Stimulated activated CD8-positive, alpha-beta memory T cell treated with anti-CD3 and anti-CD28 coated beads, Interleukin-2, amount 100 ng/mL, for 48 hours (primary cell): Measurements from ENCODE around the gene FTCD.
"Not testable (repeated sequence)": the region's sequence is repeated elsewhere in the genome, so short reads cannot be mapped to it uniquely, and the experiment has no call there.

ENCODE experiments used
- DNase-seq, 2 donors: peaks; one replicate each; pipeline ENCODE4 v3.0.0-alpha.2; 2020; ENCODE audit warnings: low read depth in 2 of 2

FTCD gene

GRCh38 chr21:46171996-46172862 lies 16.9 kb upstream of the FTCD start:
- no peak for DNase-seq

- no peak for DNase-seq
Observed at GRCh38 chr21:46171585-46171984, 16.2 kb upstream of the FTCD start.

GRCh38 chr21:46170436-46171193 lies 15.2 kb upstream of the FTCD start:
- DNase-seq, result not testable (repeated sequence)

GRCh38 chr21:46168659-46169386 lies 13.4 kb upstream of the FTCD start:
- DNase-seq, result no peak

DNA sequence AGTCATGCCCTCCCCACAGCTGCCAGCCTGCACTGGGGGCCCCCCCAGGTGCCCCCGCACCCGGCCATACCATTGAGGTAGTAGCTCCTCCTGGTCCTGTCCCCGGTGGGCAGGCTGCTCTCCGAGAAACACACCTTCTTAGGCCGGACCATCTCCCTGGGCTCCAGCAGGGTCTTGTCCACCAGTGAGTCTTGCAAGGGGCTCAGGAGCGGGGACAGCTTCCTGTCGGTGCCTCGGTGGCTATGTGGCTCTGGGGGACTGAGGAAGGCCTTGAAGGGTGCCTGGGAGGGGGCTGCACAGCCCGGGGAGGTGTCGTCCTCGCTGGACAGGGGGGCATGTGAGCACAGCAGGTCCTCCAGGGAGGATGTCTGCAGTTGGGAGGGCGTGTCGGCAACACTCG lies 12.9 kb upstream of the FTCD start:
- no peak for DNase-seq

DNA sequence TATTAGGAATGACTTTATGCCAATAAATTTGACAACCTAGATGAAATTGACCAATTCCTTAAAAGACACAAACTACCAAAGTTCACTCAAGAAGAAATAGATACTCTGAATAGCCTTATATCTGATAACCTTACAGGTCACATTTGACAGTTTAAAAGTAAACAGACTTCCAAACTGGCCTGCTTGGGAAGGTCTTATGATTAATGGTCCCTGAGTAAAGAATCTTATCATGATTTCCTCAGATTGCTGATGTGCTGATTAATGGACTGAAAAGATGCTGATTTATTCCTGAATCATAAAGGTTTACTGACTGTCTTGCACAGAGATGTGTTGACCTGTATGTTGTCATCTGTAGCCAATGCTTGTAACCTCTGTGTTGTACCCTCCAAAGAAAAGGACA lies 9.7 kb upstream of the FTCD start:
- DNase-seq, result no peak

- DNase-seq, result no peak
Observed at GRCh38 chr21:46163380-46163779, 8.0 kb upstream of the FTCD start.

DNA sequence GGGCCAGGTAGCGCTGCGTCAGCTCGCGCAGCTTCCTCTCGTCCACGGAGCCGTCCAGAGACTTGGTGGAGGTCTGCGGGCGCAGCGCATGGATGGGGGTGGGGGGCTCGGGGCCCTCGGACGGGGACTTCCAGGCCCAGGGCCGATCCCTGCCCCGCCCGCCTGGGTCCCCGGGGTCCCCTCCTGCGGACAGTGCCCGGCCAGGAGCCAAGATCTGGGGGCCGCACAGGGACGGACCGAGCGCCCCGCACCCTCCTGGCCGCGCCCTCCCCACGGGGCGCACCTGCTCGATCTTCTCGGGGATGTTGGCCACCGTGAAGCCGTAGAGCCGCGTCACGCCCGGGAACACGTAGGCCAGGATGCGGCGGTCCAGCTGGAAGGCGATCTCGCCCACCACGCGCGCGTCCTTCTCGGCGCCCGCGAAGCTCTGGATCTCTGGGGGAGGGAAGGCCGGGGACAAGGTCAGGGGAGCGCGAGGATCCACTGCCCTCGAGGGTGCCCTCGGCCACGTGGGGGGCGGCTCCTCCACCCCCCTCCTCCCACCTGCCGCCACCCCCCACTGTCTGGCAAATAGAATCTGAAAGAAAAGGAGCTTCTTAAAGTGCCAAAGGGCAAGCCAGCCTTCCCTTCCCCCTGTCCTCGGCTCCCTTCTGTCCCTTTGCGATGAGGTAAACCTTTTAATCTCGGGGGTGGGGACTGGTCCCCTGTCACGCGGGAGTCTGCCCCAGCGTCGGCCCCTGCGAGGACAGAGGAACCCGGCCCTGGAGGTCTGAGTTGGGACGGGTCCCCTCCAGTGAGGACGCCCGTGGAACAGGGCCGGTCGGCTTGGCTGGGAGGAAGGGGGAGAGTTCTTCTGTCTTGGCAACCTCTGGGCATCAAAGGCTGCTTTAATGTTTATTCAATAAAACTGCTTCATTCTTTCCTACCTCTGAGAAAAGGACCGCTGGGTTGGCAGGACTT lies 6.5 kb upstream of the FTCD start:
- no peak for DNase-seq

DNA sequence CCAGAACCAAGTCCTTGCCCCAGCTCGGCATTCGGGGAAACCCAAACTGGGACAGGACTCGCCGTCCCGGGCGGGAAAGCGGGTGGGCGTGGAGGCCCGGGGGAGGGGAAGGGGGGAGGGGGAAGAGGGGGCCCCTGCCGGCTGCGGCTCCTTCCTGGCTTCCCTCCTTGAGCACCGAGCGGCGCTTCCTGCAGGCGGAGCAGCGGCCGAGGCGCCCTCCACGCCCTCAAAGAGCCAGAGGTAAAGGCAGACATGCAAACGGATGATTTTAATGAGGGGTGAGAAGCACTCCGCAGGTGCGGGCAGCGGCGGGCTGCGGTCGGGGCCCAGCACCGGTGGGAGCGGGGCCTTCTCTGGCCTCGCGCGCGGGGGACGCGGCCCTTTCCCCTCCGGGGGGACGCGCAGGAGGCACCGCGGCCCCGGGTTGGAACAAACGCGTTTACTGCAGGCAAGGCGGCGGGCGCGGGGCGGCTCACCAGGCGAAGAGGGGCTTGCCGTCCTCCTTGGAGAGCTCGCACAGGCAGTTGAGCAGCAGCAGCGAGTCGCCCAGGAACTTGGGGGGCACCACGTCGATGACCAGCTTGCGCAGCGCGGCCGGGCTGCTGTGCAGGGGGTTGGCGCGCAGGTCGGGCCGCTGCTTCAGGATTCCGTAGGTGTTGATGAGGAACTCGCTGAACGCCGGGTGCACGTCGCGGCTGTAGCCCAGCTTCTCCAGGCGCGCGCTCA lies 5.7 kb upstream of the FTCD start:
- DNase-seq, result no peak

- no peak for DNase-seq
Observed at GRCh38 chr21:46160657-46160906, 5.2 kb upstream of the FTCD start.

- DNase-seq, result no peak
Observed at GRCh38 chr21:46159841-46160656, 4.7 kb upstream of the FTCD start.

- no peak for DNase-seq
Observed at GRCh38 chr21:46159390-46159789, 4.0 kb upstream of the FTCD start.

DNA sequence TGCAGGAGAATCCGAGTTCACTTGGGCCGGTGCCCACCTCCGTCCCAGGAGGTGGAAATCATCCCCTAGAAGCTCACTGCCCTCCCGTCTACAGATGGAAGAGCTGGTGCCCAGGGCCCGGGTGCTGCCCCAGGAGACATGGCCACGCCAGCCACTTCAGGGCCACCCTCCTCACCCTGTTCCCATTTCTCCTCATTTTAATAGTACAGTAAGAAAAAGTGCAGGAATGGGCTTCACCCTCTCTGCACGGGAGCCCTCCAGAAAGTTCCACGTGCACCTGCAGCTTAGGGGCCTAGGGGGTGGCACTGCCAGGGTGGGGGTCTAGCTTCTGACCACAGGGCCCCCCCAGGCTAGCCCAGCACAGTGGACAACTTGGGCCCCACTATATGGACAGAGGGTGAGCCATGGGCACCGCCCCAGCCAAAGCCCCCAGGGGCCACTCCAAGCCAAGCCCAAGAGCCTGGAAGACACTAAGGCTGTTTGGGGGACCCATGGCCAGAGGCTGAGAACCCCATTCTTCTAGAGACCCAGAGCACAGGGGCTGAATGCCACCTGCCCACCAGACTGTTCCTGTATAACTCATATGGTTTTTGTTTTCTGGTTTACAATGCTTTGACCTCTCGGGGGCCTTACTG lies 3.4 kb upstream of the FTCD start:
- DNase-seq, result no peak

DNA sequence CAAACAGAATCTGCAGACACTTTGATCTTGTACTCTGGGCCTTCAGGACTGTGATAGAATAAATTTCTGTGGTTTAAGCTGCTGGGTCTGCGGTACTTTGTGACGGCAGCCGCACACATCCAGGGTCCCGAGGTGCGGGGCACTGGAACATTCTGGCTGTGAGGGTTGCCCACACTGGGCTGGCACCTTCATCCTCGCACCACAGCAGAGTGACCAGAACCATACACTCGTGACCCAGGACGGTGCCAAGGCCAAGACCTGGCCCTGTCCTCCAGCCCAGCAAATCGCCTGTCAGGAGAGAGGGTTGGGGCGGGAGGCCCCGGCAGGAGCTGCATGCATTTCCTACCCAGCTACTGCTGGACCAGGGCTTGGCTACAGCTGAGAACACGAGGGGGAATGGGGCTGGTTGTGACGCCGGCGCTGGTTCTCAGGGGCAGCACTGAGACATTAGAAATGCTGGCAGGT lies 2.6 kb upstream of the FTCD start:
- no peak for DNase-seq

DNA sequence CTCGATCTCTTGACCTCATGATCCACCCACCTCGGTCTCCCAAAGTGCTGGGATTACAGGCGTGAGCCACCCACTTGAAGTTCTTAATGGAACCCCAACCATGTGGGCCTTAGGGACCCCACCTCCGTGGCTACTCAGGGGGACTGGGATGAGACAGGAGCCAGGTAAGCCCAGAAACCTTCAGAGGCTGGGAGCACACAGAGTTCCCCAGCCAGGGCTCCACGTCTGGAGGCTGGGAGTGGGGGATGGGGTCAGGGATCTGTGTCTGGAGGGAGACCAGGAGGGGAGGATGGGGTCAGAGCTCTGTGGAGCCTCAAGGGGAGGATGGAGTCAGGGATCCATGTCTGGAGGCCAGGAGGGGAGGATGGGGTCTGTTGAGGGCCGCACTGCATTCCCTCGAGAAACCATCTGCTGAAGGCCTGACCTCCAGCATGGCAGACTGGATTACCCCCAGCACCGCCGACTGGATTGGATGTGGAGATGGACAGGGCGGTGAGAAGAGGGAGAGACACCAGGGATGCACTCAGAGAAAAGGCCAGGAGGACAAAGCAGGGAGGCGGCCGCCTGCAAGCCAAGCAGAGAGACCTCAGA lies 2.1 kb upstream of the FTCD start:
- DNase-seq, result no peak

DNA sequence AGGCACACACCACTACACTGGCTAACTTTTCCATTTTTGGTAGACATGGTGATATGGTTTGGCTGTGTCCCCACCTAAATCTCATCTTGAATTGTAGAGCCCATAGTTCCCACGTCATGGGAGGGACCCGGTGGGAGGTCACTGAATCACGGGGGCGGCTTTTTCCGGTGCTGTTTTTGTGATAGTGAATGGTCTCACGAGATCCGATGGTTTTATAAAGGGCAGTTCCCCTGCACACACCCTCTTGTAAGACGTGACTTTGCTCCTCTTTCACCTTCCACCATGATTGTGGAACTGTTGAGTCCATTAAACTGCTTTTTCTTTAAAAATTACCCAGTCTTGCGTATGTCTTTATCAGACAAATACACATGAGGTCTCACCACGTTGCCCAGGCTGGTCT lies 1.3 kb upstream of the FTCD start:
- no peak for DNase-seq

- no peak for DNase-seq
Observed at GRCh38 chr21:46156378-46156645, 933 bp upstream of the FTCD start.

DNA sequence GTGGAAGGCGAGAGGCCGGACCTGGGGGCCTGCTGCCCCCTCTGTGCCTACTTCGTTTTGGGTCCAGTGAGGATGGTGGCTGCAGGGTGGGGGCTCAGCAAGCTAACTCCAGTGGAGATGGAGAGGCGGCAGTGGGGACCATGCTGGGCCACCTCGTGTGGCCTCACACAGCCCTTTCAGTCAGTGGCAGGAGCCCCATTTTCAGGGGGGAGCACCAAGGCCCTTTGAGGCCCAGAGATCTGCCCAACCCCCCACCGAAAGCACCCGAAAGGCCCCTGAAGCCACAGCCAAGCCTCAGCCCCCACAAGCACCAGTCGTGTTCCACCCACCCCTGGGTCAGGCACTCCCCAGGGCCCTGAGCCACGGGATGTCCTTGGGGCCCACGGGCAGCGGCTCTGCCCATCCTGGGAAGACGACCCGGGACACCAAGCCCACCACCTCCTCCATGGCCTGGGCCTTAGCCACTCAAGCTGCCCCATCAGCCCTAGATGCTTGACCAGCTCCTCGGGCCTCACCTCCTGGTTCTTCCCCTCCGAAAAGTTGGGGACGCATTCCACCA lies 345 bp downstream of the FTCD start:
- no peak for DNase-seq
